Measurements from ENCODE around the gene UCN2.

DNA sequence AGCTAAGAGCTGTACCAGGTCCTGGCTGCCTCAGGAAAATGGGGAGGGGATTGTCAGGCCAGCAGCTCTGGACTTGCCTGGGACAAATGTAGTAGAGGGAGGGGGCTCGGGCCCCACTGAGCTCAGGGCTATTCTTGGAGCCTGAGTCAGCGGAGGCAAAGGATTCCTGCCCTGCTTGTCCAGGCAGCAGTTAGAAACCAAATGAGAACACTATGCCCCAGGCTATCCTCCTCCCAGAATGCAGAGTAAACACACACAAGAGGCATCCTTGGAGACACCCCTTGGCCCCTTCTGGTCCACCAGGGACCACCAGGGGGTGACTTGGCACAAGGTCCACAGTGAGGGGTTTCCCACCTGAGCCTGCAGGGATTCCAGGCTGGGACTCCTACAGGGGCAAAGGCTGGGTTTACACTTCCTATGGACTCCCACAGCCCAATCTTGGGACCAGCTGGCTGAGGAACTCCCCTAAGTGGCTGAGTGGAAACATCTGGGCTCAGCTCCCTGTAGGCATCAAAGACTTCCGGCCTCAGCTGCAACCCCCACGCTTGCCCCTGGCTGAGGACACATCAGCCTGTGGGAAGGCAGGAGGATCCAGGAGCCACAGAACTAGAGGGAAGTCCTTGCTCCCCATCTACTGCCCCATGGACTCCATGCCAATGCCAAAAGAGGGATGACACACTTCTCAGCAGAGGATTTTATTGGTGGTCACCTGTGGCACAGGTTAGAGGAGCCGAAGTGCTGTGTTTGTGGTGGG lies 34.9 kb upstream of the UCN2 start:
- TF ChIP-seq POLR2A (IDR thresholded peaks at IDR 0.05; ENCODE audit: low read depth, low read length) (no peak), TAF1 (IDR thresholded peaks at IDR 0.05; ENCODE audit: borderline replicate concordance, low read depth, low read length) (no peak)
